PFSK-1 (cell line): Measurements from ENCODE around the gene SCN8A.

Experiments
- FOXP2 ChIP-seq: optimal IDR thresholded peaks from 2 replicates; pipeline ENCODE3; 2011; ENCODE audit warnings: borderline replicate concordance, control low read depth, inconsistent platforms; ENCODE audit not compliant: insufficient read depth; ENCODE audit errors: extremely low read length, extremely low read depth
- POLR2AphosphoS5 ChIP-seq: IDR thresholded peaks from 2 replicates; pipeline ENCODE4 v1.6.1; 2012; ENCODE audit warnings: low read depth, mild to moderate bottlenecking, control low read depth, low read length, moderate library complexity
- SIN3A ChIP-seq: IDR thresholded peaks from 2 replicates; pipeline ENCODE4 v1.6.1; 2012; ENCODE audit warnings: mild to moderate bottlenecking, low read length, moderate library complexity, borderline replicate concordance; ENCODE audit not compliant: insufficient read depth
- TAF1 ChIP-seq: IDR thresholded peaks from 2 replicates; pipeline ENCODE4 v1.6.1; 2012; ENCODE audit warnings: low read length, control low read depth, borderline replicate concordance; ENCODE audit not compliant: insufficient read depth
- TF ChIP-seq, protein P1 (sequence below), 2 experiments: IDR thresholded peaks; 2 replicates each; pipeline versions ENCODE4 v1.6.1 to v1.8.0; 2011 to 2012; ENCODE audit warnings: low read depth in 2 of 2, low read length in 2 of 2, control low read depth in 1 of 2, inconsistent platforms in 1 of 2, mild to moderate bottlenecking in 1 of 2, moderate library complexity in 1 of 2; ENCODE audit not compliant: insufficient read depth in 1 of 2

SCN8A gene

DNA sequence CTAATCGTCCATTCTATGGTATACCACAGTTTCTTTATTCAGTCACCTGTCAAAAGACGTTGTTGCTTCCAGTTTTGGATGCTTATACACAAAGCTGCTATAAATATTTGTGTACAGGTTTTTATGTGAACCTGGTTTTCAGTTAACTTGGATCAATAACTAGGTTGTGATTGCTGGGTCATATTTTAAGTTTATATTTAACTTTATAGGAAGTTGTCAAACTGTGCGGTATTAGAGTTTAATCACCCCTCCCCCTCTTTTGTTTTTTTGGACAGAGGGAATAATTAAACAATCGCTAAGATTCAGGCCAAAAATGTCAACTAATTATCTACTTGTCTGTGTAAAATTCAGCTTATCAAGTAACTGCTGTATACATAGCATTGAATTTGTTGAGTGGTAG, 34.3 kb downstream of the SCN8A start:
- TF ChIP-seq SIN3A (no peak), FOXP2 (no peak), POLR2AphosphoS5 (no peak), TAF1 (no peak)
- TF ChIP-seq, protein P1, sequence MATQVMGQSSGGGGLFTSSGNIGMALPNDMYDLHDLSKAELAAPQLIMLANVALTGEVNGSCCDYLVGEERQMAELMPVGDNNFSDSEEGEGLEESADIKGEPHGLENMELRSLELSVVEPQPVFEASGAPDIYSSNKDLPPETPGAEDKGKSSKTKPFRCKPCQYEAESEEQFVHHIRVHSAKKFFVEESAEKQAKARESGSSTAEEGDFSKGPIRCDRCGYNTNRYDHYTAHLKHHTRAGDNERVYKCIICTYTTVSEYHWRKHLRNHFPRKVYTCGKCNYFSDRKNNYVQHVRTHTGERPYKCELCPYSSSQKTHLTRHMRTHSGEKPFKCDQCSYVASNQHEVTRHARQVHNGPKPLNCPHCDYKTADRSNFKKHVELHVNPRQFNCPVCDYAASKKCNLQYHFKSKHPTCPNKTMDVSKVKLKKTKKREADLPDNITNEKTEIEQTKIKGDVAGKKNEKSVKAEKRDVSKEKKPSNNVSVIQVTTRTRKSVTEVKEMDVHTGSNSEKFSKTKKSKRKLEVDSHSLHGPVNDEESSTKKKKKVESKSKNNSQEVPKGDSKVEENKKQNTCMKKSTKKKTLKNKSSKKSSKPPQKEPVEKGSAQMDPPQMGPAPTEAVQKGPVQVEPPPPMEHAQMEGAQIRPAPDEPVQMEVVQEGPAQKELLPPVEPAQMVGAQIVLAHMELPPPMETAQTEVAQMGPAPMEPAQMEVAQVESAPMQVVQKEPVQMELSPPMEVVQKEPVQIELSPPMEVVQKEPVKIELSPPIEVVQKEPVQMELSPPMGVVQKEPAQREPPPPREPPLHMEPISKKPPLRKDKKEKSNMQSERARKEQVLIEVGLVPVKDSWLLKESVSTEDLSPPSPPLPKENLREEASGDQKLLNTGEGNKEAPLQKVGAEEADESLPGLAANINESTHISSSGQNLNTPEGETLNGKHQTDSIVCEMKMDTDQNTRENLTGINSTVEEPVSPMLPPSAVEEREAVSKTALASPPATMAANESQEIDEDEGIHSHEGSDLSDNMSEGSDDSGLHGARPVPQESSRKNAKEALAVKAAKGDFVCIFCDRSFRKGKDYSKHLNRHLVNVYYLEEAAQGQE (IDR thresholded peaks at IDR 0.05; ENCODE audit: insufficient read depth in 1 of 2, low read depth in 2 of 2, low read length in 2 of 2): no peak

DNA sequence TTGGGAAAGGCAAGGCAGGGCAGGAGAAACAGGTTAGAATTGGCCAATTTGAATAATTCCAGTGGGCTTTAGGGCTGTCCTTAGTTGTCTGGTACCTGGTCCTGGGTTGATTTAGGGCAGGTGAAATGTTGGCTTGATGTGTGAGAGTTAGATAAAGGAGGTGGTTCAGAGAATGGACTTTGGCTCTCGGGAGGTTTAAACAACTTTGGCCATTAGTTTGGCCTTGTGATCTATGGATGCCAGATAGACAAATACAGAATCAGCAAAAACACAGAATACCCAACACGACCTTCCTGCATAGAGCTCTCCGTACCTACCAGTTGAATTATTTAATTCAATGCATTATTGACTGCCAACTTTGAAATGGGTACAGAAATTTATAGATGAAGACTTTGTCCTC, 35.1 kb downstream of the SCN8A start:
- TF ChIP-seq POLR2AphosphoS5 (no peak), SIN3A (no peak), FOXP2 (no peak)
- TF ChIP-seq, protein P1 (IDR thresholded peaks at IDR 0.05; ENCODE audit: insufficient read depth in 1 of 2, low read depth in 2 of 2, low read length in 2 of 2): no peak

DNA sequence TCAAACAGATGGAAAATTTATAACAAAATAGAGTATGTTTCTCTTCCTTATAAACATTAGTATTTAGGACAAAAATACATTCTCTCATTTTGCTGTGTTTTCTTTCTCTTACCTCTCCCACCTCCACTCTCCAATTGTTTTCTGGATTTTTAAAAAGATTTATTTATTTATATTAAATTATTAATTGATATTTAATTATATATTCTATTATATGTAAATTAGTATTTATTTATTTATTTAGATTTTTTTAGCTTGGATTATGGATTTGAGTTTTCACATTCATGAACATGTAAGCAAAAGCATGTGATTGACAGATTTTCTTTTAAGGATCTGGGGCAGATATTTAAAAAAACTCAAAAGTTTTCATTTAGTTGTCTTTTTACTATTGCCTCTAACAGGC, 35.6 kb downstream of the SCN8A start:
- TF ChIP-seq POLR2AphosphoS5: no peak

DNA sequence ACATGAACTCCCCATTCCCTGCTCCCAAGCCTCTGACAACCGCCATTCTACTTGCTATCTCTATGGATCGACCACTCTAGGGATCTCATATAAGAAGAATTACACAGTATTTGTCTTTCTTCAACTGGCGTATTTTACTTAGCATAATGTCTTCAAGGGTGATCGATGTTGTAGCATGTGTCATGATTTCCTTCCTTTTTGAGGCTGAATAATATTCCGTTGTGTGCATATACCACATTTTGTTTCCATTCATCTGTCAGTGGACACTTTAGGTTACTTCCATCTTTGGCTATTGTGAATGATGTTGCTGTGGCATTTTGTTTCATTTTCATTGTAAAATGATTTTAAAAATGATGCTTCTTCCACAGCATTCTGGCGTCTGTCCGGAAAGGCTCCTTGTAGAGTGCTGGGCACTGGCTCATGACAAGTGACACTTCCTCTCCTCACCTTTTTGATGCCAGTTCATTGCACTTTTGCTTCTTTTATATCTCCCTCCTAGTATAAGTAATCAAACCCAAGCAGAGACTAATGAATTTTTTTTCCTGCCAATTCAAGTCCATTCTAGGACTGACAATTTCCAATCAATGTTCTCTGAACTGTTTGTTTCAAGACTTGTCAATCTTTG, 39.3 kb downstream of the SCN8A start:
- TF ChIP-seq, protein P1 (IDR thresholded peaks at IDR 0.05; ENCODE audit: insufficient read depth in 1 of 2, low read depth in 2 of 2, low read length in 2 of 2): no peak
- TF ChIP-seq POLR2AphosphoS5: no peak
- TF ChIP-seq SIN3A: no peak
- no peak for TF ChIP-seq TAF1
- no peak for TF ChIP-seq FOXP2

DNA sequence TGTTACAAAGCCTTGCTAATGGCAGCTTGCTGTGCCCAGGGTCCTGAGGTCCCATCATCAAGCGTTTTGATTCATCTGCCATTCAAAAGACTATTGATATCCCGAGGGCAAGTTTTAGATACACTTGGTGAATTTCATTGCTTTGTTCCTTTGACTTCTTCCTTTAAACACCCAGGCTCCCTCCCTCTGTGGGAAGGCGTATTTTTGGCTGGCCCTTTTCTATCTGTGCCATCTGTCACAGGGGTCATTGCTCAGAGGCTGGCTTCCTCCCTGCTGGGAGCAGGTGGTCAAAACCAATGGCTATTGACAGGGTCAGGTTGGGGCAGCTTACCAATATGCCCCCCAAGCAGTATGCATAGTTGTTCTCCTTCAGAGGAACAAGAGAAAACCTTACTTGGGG, 40.0 kb downstream of the SCN8A start:
- TF ChIP-seq, protein P1 (IDR thresholded peaks at IDR 0.05; ENCODE audit: insufficient read depth in 1 of 2, low read depth in 2 of 2, low read length in 2 of 2): no peak
